ENCODE data around the gene MICALL1.

MICALL1 gene

GRCh38 chr22:37904572-37905533, 1.2 kb upstream of the MICALL1 start:
- peak; percentile 97 for DNase-seq (ENCODE audit: low spot score)

GRCh38 chr22:37906364-37907008, 389 bp downstream of the MICALL1 start:
- no peak for DNase-seq (ENCODE audit: low spot score)

- peak; percentile 40 for DNase-seq (ENCODE audit: low spot score)
These were observed 1.2 kb downstream of the MICALL1 start for GRCh38 chr22:37907036-37907954.

- DNase-seq (ENCODE audit: low spot score) = peak; percentile 26
These were observed 3.7 kb downstream of the MICALL1 start for GRCh38 chr22:37909766-37910165.

- DNase-seq (ENCODE audit: low spot score) = no peak
These were observed 5.0 kb downstream of the MICALL1 start for GRCh38 chr22:37910890-37911672.

- DNase-seq (ENCODE audit: low spot score) = no peak
These were observed 5.6 kb downstream of the MICALL1 start for GRCh38 chr22:37911697-37912096.

GRCh38 chr22:37912171-37912570, 6.1 kb downstream of the MICALL1 start:
- no peak for DNase-seq (ENCODE audit: low spot score)

- DNase-seq (ENCODE audit: low spot score) = no peak
These were observed 7.2 kb downstream of the MICALL1 start for GRCh38 chr22:37913233-37913721.

- DNase-seq (ENCODE audit: low spot score) = no peak
These were observed 10.2 kb downstream of the MICALL1 start for GRCh38 chr22:37916311-37916710.

- DNase-seq (ENCODE audit: low spot score) = no peak
These were observed 11.9 kb downstream of the MICALL1 start for GRCh38 chr22:37917874-37918548.

GRCh38 chr22:37918580-37919270, 12.6 kb downstream of the MICALL1 start:
- no peak for DNase-seq (ENCODE audit: low spot score)

- no peak for DNase-seq (ENCODE audit: low spot score)
These were observed 14.0 kb downstream of the MICALL1 start for GRCh38 chr22:37920126-37920525.

GRCh38 chr22:37922191-37922590, 16.1 kb downstream of the MICALL1 start:
- DNase-seq (ENCODE audit: low spot score) = no peak

GRCh38 chr22:37923927-37924326, 17.8 kb downstream of the MICALL1 start:
- no peak for DNase-seq (ENCODE audit: low spot score)

GRCh38 chr22:37924386-37925065, 18.4 kb downstream of the MICALL1 start:
- DNase-seq (ENCODE audit: low spot score) = no peak

- no peak for DNase-seq (ENCODE audit: low spot score)
These were observed 19.2 kb downstream of the MICALL1 start for GRCh38 chr22:37925330-37925729.

GRCh38 chr22:37925767-37926166, 19.7 kb downstream of the MICALL1 start:
- no peak for DNase-seq (ENCODE audit: low spot score)

- no peak for DNase-seq (ENCODE audit: low spot score)
These were observed 20.3 kb downstream of the MICALL1 start for GRCh38 chr22:37926358-37926757.

Data from AG08395 (cell line).